Hepatic stellate cell (primary cell): ENCODE data around the gene ARHGEF33.

ENCODE experiments used
- DNase-seq: peaks from one replicate; pipeline ENCODE4 v3.0.0; 2011; ENCODE audit warnings: low spot score

ARHGEF33 gene

DNA sequence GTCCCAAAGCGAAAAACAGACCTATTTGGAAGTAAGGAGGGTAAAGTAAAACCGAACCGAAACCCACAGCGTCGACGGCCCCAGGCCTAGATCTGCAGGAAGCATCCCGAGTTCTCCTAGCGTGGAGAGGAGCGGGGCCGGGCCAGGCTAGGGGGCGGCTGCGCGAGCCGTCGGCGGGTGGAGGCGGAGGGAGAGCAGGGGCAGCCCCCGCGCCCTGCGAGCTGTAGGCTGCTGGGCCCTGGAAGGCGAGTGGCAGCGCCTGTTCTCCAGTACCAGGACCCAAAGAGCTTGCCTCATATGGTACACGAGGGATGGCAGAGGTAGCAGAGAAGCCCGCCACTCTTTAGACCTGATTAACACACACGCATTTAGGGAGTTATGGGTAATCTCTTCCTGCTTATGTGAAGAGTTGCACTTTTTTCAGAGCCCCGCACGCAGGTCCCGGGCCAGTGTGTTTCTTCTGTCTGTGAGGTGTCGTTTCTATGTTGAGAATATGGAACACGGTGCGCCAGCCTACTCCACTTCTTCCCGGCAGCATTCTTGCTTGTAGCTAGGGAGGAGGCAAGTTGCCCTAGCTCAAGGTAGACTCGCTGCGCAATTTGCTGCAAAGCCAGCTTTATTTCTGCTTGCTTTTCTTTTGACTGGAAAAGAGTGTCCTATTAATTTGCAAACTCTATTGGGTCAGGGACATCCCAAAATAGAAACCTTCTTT is 71.1 kb downstream of the ARHGEF33 start:
- DNase-seq: no peak

DNA sequence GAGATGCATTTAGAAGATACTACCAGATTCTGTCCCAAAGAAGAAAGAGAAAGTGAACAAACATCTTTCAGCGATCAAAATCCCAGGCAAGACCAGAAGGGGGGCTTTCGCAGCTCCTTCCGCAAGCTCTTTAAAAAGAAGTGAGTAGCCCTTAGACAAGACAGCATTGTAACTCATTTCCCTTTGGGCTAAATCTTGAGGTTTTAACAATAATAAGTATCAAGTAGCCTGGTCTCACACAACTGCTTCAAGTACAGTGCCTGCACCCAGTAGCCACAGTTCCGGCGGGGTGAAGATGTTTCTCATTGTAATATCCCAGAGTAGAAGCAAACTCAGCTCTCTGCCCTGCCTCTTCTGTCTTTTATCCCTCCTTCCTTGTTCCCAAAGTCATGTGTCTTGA is 76.3 kb downstream of the ARHGEF33 start:
- no peak for DNase-seq

GRCh38 chr2:38966678-38967077 is 77.0 kb downstream of the ARHGEF33 start:
- DNase-seq: no peak

GRCh38 chr2:38968021-38968420 is 78.3 kb downstream of the ARHGEF33 start:
- no peak for DNase-seq

GRCh38 chr2:38971377-38971776 is 81.7 kb downstream of the ARHGEF33 start:
- DNase-seq: no peak

DNA sequence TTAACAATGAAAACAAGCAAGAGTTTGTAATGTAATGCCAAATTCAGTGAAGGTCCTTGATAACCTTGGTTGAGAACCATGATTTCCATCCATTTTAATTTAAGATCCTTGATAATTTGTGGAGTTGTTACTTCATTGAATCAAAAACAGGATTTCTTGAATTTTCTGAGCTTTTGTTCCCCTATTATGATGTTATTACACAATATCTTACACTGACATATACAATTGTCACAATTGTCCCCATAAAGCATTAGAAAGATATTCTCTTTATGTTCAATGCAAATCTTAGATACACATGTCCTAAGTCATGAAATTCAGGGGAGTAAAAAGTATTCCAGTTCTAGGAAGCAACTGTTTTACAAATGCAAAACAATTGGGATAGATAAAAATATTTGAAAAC is 83.6 kb downstream of the ARHGEF33 start:
- DNase-seq: no peak

DNA sequence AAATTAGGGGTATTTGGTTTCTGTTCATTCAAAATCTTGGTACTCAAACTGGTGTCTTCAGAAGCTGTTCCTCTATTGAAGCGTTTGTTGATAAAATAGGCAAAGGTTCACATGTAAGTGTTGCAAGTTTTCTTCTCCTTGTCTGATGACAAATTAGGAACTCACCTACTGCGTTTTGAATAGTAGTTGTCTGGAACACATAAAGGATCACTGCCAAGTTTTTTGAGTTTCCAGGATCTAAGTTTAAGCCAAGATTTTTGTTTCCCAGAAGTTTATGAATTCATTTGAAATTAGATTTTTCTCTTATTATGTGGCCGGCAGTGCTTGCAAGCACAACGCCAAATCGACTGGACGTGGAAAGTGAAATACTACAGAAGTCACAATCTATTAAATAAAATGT is 85.4 kb downstream of the ARHGEF33 start:
- DNase-seq: no peak

DNA sequence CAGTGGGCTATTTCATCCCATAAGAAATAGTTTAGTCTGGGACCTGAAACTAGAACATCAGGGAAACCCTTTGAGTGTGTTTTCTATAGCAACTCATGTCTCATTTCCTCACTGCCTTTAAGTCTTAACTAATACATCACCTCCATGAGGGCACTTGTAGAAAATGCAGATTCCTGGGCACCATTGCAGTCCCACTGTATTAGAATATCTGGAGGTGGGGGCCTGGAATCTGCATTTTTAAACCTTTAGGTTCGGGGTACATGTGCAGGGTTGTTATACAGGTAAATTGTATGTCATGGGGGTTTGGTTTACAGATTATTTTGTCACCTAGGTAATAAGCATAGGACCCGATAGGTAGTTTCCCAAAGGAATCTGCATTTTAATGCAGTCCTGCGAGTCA is 87.4 kb downstream of the ARHGEF33 start:
- DNase-seq: no peak

DNA sequence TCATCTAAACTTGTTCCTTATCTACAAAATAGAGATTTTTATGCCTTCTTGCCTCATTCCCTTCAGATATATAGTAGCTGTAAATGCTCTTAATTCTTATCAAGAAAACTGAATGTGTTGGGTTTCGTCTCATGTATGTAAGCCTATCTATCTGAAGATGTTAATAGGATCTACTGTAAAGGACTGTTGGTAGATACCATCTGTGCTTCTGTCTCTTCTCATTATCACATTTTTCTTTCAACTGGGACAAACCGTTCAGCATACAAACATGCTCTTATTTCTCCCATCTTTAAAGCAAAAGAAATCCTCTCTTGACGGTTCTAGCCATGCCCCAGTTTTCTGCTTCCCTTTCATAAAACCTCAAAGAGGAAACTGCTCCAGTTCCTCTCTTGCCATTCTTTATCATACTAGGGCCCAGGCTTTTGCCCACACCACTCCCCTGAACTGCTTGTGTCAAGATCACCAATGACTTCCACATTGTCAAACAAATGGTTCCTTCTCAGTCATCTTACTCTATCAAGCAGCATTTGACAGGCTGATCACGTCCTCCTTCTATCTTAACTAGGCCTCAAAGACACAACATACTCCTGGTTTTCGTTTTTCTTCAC is 88.7 kb downstream of the ARHGEF33 start:
- no peak for DNase-seq

DNA sequence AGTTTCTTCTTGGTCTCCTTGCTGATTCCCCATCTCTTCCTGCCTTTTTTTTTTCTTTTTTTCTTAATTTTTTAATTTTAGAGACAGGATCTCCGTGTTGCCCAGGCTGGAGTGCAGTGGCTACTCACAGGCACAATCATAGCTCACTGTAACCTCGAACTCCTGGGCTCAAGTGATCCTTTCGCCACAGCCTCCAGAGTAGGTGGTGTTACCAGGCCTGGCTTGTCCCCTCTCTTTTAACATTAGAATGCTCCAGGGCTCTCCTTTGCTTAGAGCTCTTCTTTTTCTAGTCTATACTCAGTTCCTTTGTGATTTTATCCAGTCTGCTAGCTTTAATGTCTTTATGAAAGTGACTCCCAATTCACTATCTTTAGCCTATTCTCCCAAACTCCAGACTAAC is 89.2 kb downstream of the ARHGEF33 start:
- DNase-seq: no peak

- no peak for DNase-seq
Observed at GRCh38 chr2:38981003-38981669, 91.5 kb downstream of the ARHGEF33 start.

DNA sequence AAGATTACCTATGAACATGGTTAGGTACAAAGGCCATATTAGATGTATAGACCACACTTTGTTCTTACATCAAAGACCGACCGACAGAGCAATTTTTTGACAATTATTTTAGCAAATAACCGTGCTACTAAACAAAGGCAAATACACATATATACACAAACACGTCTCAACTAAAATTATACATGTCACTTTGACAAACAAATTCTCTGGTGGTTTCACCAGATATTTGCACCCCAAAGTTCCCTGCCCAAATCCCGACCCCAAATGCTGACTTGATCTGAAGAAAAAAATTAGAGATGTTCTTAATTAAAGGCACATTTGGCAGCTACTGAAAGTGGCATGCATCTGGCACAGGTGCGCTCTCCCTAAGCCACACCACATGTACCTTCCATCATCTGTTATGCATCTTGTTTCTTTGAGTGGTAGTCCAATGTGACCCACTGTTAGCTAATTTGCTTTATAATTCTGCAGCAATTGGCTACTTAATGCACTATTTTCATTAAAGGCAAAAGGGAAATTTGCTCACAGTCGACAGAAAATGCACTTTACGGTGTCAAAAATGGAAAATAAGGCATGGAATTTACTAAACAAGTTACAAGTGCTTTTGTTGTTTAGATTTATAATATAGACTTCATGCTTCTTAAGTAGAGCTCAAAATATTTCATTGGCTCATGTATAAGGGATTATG is 92.1 kb downstream of the ARHGEF33 start:
- no peak for DNase-seq

DNA sequence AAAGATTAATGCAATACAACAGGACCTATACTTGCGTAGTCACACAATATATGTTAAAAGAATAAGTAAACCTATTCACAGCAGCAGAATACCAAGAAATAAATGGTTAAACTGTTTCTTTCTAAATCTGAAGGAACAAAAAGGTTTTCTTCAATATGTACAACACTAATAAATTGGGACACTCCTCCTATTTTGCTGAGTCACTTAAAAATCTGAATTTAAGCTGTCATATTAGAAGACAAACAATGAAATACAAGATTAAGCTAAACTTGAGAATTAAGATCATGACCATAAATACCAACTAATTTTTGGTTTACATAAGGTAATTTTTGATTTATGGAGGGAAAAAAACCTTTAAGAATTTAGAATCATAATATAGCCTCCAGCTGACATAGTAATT is 92.8 kb downstream of the ARHGEF33 start:
- DNase-seq: no peak

DNA sequence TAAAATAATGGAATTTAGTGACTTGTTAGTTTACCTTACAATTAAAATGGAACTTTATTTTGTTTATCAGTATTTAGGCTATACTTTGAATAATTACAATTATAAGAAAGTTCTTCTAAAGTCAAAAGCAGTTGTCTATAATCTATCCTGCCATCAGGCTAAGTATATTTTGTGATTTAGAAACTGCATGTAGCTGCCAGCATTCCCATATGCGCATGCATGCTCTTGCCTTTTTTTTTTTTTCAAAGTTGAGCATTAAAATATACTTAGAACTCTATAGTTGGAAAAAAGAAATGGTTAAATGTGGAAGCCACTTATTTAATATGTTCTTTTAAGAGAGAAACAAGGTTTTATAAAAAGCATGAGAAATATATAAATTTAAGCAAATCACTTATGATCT is 99.0 kb downstream of the ARHGEF33 start:
- DNase-seq: no peak

- DNase-seq: no peak
Observed at GRCh38 chr2:38991899-38992298, 102.2 kb downstream of the ARHGEF33 start.

DNA sequence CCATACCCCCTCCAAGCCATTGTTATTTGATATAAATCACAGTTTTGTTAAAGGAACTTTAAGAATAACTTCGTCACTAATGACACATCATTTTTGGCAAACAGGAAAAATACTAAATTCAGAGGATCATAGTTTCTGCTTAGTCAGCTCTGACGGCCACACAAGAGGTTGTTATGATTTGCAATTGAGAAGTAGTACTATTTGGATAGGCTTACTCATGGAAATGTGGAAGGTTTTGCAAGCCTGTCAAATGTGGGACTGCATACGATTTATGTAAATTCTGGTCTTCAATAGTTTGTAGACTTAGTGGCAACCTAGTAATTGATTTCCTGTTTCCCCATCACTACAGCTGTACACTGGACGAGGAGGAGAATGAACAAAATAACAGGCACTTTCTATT is 108.1 kb downstream of the ARHGEF33 start:
- peak; percentile 33 for DNase-seq

DNA sequence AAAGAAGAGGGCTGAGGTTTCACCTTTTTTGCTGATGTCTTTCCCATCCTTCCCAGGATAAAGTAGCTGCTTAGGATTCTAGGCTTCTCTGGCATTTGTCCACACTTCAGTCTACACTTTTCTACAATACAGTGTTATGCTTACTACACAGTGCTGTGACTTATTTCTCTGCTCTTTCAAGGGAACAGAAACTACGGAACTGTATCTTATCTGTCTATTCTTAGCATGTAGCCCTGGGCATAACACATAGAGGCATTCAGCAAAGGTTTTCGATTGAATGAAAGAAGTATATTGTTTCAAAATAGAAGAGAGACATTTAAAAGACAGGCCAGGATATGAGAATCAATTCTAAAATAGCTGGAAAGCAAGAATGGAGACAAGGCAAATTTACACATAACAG is 110.9 kb downstream of the ARHGEF33 start:
- DNase-seq: no peak

GRCh38 chr2:39007875-39008504 is 118.3 kb downstream of the ARHGEF33 start:
- DNase-seq: no peak

DNA sequence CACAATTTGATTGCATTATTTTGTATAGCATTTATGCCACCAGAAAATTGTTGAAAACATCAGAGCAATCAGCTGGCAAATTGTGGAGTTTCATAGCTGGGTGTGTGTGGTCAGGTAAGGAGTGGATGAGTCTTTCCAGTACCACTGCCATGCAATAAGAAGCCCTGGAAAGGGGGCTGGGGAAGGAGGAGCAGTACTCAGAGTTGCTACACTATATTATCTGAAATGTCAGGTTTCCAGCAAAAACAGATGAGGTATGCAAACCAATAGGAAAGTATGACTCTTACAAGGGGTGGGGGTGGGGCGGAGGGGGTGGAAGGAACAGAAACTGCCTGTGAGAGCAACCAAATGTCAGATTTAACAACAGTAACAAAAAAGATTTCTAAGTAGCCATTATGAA is 119.0 kb downstream of the ARHGEF33 start:
- DNase-seq: no peak

- DNase-seq: no peak
Observed at GRCh38 chr2:39013871-39014270, 124.2 kb downstream of the ARHGEF33 start.

DNA sequence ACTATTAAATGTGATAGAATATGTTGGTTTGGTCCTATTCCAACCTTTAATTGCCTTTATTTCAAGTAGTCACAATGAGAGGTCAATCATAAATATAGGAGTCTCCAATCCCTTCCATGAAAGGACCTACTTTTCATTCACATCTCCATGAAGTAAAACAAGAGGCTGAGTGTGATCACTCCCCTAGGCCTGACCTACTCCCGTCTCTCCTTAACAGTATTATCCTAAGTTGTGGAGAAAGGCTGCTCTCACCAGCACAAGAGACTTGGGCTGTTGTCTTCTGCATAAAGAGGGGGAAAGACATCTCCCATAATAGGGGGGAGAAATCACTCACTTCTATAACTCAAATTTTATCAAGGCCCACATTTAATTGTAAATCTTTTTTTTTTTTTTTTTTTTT is 125.7 kb downstream of the ARHGEF33 start:
- DNase-seq: no peak

GRCh38 chr2:39017334-39017733 is 127.7 kb downstream of the ARHGEF33 start:
- DNase-seq: no peak

DNA sequence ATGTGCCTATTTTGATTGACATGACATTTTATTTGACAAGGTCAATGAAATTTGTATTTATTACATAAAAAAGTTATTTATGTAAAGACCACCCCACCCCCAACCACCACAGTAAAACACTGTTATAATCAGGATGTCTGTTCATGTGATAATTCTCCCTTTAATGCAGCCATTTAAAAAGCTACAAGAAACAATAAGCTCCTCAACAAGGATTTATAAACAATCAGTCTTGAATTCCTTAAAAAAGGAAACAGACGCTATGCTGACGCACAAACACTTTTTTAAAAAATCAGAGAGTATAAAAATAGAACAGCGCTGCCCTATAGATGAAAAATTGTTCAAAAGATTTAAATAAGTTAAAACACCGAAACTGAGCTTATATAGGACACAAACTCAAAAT is 129.0 kb downstream of the ARHGEF33 start:
- no peak for DNase-seq
